ENCODE results near the gene RS1.
A peak's percentile ranks its signal among the peaks of the same experiment; 100 is the strongest.

The RS1 gene

DNA sequence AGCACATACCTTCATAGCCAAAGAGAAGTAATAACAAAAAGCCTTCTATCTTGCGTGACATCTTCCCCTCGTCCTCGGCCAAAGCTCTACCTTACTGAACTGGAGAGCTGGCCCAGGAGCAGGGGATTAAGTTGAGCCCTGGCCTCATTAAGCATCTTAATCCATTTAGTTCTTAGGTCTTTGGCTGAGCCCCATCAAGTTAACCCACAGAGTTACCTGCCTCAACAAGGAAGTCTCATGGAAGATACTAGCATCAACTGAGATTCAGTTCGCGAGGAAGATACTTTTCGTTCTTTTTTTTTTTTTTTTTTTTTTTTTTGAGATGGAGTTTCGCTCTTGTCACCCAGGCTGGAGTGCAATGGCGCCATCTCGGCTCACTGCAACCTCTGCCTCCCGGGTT lies at the start of gene RS1:
RS1 (minus strand) TSS at position 101 of the 400 bp plus-strand sequence; CDS start at position 61, 40 bp downstream.
- no peak for DNase-seq

GRCh38 chrX:18719852-18720251 lies 47.9 kb upstream of the RS1 start:
- no peak for DNase-seq

- DNase-seq, result no peak
Observed at GRCh38 chrX:18714910-18715309, 43.0 kb upstream of the RS1 start.

DNA sequence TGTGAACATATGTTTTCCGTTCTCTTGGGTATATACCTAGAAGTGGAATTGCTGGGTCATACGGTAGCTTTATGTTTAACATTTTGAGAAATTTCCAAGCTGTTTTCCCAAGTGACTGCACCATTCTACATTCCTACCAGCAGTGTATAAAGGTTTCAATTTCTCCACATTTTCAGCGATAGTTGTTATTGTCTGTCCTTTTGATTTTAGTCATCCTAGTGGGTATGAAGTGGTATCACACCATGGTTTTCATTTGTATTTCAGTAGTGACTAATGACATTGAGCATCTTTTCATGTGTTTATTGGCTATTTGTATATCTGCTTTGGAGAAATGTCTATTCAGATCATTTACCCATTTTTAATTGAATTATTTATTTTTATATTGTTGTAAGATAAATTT lies 37.9 kb upstream of the RS1 start:
- no peak for DNase-seq

- no peak for DNase-seq
Observed at GRCh38 chrX:18707426-18708049, 35.6 kb upstream of the RS1 start, which contains the start of gene PPEF1. PPEF1 (plus strand) TSS chrX:18707645; CDS start chrX:18707781, 136 bp downstream.

DNA sequence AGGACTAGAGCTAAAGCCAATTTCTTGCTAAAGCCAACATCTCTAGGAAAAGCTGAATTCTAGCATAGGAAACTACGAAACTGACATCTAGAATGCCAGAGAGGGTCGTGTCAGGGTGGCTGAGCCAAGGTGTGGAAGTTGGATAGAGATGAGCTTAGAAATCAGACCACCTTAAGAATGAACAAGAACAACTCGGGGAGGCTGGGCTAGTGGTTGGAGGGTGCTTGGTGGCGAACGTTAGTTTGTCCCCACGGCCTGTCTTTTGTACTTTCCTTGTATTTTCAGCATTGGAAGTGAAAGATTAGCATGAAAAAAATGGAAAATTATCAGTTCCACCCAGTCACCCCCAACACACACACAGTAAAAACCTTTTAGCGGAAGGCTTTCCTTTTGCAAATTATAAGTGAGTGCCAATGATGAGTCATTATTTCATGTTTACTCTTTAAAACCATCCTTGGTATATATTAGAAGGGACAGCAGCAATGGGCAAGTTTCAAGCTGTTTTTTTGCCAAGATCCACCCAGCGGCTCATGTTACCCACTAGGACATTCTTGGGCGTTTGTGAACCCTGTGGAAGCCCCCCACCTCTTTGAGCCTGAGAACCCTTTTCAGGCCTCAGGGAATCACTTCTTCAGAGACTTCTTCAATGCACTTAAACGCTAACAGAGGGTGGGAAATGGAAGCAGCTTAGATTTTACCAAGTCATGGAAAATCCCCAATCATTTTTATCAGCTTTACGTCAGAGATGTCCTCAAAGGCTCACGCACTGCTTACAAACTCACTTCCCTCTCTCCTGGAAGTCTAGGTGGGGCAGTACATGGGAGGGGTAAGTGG lies 30.7 kb upstream of the RS1 start:
- no peak for DNase-seq

DNA sequence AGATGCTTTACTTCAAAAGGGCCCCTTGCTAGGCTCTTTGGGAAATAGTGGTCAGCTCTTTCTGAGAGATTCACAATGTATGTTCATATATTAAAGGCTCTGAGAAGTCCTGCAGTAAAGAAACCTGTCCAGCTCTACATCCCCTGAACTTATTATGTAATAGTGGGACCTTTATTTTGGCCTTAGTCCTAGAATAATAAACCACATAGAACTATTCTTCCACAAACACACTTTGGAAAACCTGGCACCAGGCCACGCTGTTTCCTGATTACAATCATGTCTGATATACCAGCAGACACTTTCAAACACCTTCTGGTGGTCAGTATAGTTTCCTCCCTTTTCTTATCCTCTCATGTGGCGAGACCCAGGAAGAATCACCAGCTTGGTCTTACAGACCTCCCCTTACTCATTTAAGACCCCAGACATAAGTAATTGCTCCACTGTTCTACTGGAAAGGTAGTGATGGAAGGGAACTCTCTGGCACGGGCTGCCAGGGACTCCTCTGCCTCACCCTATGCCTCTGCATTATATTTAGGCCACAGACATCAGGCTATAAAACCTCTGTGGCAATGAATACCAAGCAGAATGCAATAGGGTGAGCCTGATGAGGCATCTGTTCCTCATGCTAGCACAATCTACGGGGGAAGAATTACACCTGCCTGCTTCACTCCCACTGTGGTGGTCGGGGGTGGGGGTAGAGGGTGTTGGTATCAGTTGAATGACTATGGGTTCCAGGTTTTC lies 29.9 kb upstream of the RS1 start:
- DNase-seq, result no peak

- DNase-seq, result no peak
Observed at GRCh38 chrX:18698737-18699650, 27.1 kb upstream of the RS1 start.

GRCh38 chrX:18696653-18697052 lies 24.7 kb upstream of the RS1 start:
- DNase-seq, result no peak

DNA sequence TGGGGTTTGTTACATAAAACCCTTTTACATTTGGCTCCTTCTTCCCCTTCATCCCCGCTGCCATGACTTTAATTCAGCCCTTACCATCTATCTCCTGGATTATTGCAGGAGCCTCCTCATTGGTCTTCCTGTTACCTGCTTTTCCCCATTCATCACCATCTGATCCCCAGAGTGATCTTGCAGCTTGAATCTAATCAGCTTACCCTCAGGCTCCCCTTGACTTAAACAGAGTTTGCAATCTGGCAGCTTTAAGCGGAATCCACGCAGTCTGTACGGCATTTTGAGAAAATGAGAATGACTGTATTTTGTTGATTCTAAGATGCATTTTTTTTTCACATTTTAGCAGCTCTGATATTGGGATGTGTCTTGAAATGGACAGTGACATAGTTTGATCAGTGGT lies 20.6 kb upstream of the RS1 start:
- DNase-seq, result no peak

DNA sequence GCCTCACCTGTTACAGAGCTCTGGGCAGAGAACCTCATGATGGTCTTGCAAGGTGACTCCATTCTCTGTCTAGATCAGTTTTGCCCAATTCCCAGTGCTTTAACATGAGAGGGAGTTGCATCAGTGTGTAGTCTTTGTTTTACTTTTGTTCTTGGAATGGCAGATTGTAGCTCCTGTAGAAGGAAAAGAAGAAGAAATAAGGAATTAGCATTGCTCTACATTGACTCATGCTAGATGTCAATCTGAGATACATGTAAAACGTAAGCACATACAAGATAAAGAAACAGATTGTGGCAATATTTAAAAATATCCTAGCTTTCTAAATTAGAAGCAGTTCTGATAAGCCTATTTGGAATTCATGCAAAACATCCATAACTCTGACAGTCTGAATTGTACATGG lies 19.5 kb upstream of the RS1 start:
- DNase-seq, result no peak

- no peak for DNase-seq
Observed at GRCh38 chrX:18687856-18688495, 16.1 kb upstream of the RS1 start.

- DNase-seq, result no peak
Observed at GRCh38 chrX:18682979-18683387, 11.1 kb upstream of the RS1 start.

DNA sequence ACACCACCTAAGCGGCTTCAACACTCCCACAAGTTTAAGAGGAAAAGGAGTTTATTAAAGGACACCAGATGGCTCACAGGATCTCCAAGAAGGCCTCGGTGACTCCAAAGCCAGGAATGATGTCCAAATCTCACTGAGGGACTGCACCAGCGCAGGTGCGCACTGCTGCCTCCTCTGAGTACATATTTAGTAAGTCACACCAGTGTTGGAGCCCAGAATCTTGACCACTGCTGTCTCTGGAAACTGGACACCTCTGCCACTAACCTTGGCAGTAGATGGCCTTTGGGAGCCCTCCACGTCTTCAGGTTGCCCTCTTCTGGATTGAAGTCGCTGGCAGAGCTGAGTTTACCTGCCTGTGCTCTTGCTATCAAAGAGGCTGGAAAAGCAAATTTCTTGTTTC lies 10.1 kb upstream of the RS1 start:
- DNase-seq, result no peak

DNA sequence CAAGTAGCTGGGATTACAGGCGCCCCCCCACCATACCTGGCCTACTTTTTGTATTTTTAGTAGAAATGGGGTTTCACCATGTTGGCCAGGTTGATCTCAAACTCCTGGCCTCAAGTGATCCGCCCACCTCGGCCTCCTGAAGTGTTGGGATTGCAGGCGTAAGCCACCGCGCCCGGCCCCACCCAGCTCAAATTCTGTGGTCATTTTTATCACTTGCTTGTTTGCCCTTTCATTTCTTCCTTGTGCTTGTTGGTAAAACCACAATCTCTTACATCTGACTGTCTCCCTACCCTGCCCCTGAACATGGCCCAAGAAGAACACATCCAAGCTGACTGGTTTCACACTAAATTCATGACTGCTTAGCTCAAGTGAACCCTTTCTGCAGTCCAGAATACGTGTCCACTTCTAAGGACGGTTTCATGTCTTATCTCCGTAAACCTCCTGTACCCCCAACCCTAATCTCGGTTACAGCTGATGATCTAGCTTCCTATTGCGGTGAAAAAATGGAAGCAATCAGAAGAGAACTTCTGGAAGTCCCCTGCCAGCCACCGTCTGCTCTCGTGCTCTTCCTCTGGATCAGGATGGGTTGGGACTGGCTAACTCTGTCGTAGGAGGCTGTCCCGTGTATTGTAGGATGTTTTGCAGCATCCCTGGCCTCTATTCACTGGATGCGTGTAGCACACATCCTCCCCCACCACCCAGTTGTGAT lies 5.4 kb upstream of the RS1 start:
- DNase-seq, result no peak

GRCh38 chrX:18676470-18676869 lies 4.6 kb upstream of the RS1 start:
- DNase-seq, result no peak

GRCh38 chrX:18676050-18676449 lies 4.1 kb upstream of the RS1 start:
- DNase-seq, result no peak

DNA sequence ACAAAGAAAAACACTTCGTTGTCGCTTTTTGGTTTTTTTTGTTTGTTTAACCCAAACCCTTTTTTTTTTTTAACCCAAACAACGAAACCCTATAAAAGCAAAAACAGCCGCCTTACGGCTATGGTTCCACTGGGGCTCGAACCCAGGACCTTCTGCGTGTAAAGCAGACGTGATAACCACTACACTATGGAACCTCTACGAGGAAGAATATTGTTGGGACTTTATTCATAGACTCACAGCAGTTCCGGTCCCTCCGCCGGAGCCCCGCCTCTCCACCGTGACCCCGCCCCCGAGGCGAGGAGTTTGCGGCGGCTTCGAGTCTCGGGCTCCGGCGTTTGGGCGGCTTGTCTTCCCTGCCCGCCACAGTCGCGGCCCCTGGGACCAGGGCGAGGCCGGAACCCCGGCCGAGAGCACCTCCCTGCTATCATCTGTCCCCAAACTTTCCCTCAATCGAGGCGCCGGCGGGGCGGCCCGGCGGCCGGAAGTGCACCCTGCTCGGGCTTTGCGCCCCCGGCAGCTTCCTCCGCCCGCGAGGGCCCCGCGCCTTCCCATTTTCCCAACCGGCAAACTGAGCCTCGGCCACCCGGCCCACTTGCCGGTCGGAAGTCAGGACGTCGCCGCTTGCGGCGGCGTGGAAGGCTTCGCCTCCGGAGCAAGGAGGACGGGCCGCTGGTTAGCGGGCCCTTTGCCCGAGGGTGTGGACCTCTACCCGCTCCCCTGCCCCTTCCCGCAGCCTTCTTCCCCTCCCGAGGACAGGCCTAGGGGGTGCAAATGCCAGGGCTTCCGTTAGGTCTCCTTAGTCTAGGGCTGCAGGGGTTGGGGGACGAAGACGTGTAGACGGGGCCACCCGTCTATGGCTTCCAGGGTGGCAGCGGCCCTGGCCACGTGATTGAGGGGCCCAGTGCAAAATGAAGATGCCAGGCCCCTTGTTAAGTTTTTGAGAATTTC lies 3.2 kb upstream of the RS1 start:
- peak; percentile 35 for DNase-seq

GRCh38 chrX:18674417-18674787 lies 2.5 kb upstream of the RS1 start:
- DNase-seq, result peak; percentile 35
